NK-92 treated with Interleukin-12 subunit alpha and Interleukin-12 subunit beta, amount 100 ng/mL, for 24 hours (cell line): Measurements from ENCODE around the gene ATP5F1A.

Experiments used
- DNase-seq: peaks from one replicate; lab custom pipeline; 2025; lab: John Stamatoyannopoulos, UW

Gene ATP5F1A

GRCh38 chr18:46073474-46074331, 24.4 kb downstream of the ATP5F1A start:
- no peak for DNase-seq

GRCh38 chr18:46072959-46073358, 25.1 kb downstream of the ATP5F1A start:
- DNase-seq: no peak

GRCh38 chr18:46072376-46072867, 25.7 kb downstream of the ATP5F1A start:
- DNase-seq: no peak

- peak; percentile 30 for DNase-seq
Measured at GRCh38 chr18:46071653-46072375, 26.3 kb downstream of the ATP5F1A start, which contains the start of gene PSTPIP2. TSS of gene PSTPIP2 (minus strand) at chr18:46072260. CDS start at chr18:46072188, 72 bp downstream.

GRCh38 chr18:46070815-46071652, 27.1 kb downstream of the ATP5F1A start:
- no peak for DNase-seq

GRCh38 chr18:46070232-46070631, 27.9 kb downstream of the ATP5F1A start:
- no peak for DNase-seq

- no peak for DNase-seq
Measured at GRCh38 chr18:46069524-46069923, 28.6 kb downstream of the ATP5F1A start.

GRCh38 chr18:46068763-46069162, 29.3 kb downstream of the ATP5F1A start:
- DNase-seq: no peak

- no peak for DNase-seq
Measured at GRCh38 chr18:46067438-46068007, 30.6 kb downstream of the ATP5F1A start.

GRCh38 chr18:46062781-46063180, 35.3 kb downstream of the ATP5F1A start:
- no peak for DNase-seq

GRCh38 chr18:46061796-46062195, 36.3 kb downstream of the ATP5F1A start:
- DNase-seq: no peak

- no peak for DNase-seq
Measured at GRCh38 chr18:46061387-46061786, 36.7 kb downstream of the ATP5F1A start.

GRCh38 chr18:46060359-46060841, 37.7 kb downstream of the ATP5F1A start:
- DNase-seq: no peak

- no peak for DNase-seq
Measured at GRCh38 chr18:46055838-46056230, 42.3 kb downstream of the ATP5F1A start.

GRCh38 chr18:46054956-46055837, 42.9 kb downstream of the ATP5F1A start:
- DNase-seq: peak; percentile 36

GRCh38 chr18:46053368-46054095, 44.6 kb downstream of the ATP5F1A start:
- no peak for DNase-seq

- DNase-seq: no peak
Measured at GRCh38 chr18:46051731-46052461, 46.2 kb downstream of the ATP5F1A start.

- no peak for DNase-seq
Measured at GRCh38 chr18:46050268-46050667, 47.8 kb downstream of the ATP5F1A start.

- no peak for DNase-seq
Measured at GRCh38 chr18:46048641-46049040, 49.5 kb downstream of the ATP5F1A start.
